ENCODE data around the gene ZNF610.

GRCh38 chr19:52369559-52370340 is 33.7 kb downstream of the ZNF610 start, which contains the start of gene ZNF880:
- TF ChIP-seq EZH2phosphoT487 (IDR thresholded peaks at IDR 0.05; ENCODE audit: insufficient read depth, low read depth) (no peak), EZH2 (IDR thresholded peaks at IDR 0.05; ENCODE audit: insufficient read depth, poor library complexity, severe bottlenecking) (no peak)
